ENCODE data around the gene TNPO3.
"Not testable (repeated sequence)": the region's sequence is repeated elsewhere in the genome, so short reads cannot be mapped to it uniquely, and the experiment has no call there.

TNPO3 gene

DNA sequence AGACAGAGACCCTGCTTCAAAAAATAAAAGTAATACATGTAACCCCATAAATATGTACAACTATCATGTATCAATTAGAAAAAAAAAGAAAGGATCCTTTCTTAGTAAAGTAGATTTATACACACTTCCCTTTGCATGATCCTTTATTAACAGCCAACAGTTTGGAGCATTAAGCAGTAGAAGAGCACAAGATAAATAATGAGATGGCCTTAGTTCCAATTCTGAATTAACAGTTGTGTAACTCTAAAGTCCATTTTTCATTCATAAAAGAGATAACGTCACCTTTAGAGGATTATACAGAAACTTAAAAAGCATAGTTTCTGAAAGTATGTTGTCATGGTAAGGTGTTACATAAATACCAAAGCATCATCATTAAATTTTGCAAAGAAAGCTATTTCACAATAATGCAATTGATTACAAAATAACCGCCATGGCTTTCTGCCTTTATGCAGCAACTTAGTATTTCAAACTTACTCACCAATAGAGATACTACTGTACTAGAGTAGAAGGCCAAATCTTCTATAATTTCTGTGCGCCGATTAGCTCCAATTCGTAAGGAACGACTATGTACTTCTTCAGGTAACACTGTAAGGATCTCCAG, 40.3 kb downstream of the TNPO3 start:
- no peak for DNase-seq (ENCODE audit: low read depth, low spot score)

GRCh38 chr7:129013048-129013724, 41.7 kb downstream of the TNPO3 start:
- no peak for DNase-seq (ENCODE audit: low read depth, low spot score)

DNA sequence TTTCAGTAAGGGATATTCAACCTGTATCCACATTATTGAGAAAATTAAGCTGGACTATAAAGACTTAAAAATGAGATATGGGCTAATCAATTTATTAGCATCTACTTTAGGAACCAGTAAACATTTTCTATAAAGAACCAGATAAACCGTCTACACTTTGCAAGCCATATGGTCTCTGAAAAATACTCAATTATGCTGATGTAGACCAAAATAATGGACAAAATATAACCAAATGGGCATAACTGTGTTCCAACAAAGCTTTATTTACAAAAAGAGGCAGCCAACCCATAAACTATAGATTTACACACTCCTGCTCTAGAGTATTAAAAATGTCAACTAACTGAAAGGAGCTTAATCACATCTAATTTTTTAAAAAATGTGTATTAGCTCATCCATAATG, 42.3 kb downstream of the TNPO3 start:
- no peak for DNase-seq (ENCODE audit: low read depth, low spot score)

DNA sequence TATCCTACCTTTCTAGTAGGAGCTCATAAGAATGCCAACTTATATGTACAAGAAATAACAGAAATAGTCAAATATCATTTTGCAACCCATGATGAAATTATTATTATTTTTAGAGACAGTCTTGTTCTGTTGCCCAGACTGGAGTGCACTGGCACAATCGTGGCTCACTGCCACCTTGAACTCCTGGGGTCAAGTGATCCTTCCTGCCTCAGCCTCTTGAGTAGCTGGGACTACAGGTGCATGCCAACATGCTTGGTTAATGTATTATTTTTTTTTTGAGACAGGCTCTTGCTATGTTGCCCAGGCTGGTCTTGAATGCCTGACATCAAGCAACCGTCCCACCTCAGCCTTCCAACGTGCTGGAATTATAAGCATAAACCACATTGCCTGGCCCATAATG, 44.8 kb downstream of the TNPO3 start:
- no peak for DNase-seq (ENCODE audit: low read depth, low spot score)

DNA sequence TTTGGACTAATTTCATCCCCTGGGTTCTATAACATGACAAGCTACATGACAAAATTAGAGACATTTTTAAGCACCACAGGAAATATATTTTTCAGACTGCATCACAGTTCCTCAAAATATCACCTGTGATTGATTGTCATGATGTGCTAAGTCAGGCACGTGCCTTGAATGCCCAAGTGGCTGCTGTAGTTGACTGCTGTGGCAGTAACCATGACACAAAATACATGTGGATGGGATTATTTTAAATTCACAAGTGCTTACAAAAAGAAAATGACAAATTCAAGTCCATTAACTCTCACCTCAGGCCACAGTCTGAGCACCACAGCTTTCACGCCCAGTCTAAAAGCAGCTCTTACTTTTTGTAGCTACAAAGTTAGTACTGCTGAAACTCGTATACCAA, 45.5 kb downstream of the TNPO3 start:
- no peak for DNase-seq (ENCODE audit: low read depth, low spot score)

DNA sequence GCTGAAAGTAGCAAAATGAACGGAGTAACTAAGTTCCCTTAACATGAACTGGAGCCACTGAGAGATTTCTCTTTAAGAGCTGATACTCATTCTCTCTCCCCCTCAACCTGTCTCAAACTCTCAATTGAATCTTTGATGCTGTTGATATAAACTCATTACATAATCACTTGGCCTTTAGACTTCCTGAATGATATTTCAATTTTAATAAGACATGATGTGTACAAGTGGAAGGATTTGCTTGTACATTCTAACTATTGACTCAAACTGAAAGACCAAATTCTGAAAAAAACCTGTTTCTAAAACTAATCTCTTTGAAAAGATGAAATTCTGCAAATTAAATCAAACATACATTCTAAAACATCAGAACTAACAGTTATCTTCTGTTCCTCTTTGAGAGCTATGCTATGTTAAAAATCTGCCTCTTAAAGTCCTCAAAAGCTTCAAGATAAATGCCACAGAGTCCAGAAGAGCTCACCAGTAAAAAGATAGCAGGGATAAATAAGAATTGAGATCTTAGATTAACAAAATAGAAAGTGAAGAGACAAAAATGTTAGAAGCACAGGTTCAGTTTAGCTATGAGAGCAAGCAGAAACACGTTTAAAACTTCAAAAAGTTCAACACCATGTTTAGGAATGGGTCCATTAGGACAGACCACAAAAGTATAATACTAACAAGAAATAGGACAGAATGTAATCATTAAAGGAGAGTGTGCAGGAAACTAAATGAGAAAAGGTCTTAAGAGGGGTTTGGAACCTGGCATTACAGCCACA, 46.1 kb downstream of the TNPO3 start:
- DNase-seq (ENCODE audit: low read depth, low spot score): no peak

GRCh38 chr7:129007572-129007971, 47.3 kb downstream of the TNPO3 start:
- no peak for DNase-seq (ENCODE audit: low read depth, low spot score)

DNA sequence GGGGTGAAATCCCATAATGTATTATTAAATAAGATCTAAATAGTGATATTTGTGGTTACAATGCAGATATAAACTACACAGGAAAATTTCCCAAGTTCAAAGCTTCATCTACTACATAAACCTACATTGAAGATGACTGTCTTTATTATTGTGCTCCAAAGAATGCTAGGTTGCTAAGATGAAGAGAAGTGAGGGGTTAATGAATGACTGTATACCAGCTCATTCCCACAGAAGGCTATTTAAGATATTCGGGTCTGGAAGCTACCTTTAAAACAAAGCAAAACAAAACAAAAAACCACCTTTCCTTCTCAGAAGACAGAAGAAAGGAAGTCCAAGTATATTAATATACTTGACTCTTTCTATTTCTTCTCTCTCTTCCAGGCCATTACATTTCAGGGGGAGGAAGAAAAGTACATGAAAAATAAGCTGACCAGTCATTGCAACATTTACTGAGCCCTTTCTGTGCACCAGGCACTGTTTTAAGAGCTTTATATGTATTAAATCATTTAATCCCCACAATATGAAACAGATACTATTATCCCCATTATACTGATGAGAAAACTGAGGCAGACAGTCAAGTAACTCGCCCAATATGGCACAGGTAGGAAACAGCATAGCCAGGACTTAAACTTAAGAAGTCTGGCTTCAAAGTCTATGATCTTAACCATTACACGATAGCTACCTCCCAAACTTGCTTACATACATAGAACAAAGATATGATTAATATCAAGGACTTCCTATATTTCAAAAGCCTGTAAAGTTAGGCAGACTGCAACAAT, 48.1 kb downstream of the TNPO3 start:
- no peak for DNase-seq (ENCODE audit: low read depth, low spot score)

- no peak for DNase-seq (ENCODE audit: low read depth, low spot score)
These were observed 49.7 kb downstream of the TNPO3 start for GRCh38 chr7:129005186-129005585.

GRCh38 chr7:128997181-128997580, 57.7 kb downstream of the TNPO3 start:
- DNase-seq (ENCODE audit: low read depth, low spot score): no peak

GRCh38 chr7:128994560-128994959, 60.4 kb downstream of the TNPO3 start:
- not testable (repeated sequence) for DNase-seq (ENCODE audit: low read depth, low spot score)

- DNase-seq (ENCODE audit: low read depth, low spot score): no peak
These were observed 61.5 kb downstream of the TNPO3 start for GRCh38 chr7:128993419-128993818.

DNA sequence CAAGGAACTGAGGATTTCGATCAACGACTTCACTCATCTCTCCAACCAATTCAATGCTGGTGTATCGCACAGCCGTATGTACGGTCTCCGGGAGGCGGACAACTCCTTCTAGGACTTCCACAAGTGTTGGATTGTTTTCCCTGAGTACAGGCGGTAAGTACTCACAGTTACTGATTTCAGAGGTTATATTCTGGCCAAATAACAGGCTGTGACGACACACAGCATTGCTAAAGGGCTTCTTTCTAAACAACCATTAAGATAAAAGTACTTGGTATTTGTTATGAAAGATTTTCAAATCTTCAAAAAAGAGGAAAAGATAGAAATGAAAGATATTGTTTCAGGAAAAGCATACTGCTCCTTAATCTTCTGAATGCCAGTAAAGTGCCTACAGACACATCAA, 65.0 kb downstream of the TNPO3 start:
- DNase-seq (ENCODE audit: low read depth, low spot score): no peak

- no peak for DNase-seq (ENCODE audit: low read depth, low spot score)
These were observed 66.5 kb downstream of the TNPO3 start for GRCh38 chr7:128988372-128988771.

- no peak for DNase-seq (ENCODE audit: low read depth, low spot score)
These were observed 68.3 kb downstream of the TNPO3 start for GRCh38 chr7:128986609-128987008.

DNA sequence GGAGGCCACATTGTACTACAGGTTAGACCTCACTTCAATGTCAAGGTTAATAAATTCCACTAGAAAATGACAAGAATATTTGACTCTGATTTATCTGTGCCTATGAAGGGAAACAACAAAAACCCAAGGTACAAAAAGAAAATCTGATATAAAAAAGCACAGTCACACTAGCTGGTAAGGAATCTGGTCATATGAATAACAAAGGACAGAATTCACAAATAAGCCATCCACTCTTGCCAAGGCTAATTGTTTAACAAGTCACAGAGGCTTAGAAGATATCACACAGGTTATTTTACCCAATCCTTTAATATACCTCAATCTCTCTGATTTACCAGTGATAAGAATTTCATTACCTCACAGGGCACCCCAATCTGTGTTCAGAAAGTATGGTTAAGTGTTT, 69.3 kb downstream of the TNPO3 start:
- DNase-seq (ENCODE audit: low read depth, low spot score): no peak

DNA sequence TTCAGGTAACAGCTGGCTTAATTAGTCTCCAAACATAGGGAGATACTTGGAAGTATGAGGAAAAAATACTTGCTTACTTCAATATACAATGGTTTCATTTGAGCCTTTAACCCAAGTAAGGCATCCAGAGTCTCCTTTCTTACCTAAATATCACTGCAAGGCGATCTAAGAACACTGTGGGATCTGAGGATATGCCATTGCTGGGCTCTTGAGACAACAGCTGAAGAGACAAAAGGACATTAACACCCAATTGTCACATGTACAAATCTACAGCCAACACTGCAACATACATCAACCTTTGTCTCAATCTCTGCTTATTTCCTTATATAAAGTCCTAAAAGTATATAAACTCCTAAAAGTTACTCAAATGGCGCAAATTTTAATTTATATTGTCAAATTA, 72.8 kb downstream of the TNPO3 start:
- DNase-seq (ENCODE audit: low read depth, low spot score): no peak

GRCh38 chr7:128974241-128974934, 80.5 kb downstream of the TNPO3 start:
- no peak for DNase-seq (ENCODE audit: low read depth, low spot score)

DNA sequence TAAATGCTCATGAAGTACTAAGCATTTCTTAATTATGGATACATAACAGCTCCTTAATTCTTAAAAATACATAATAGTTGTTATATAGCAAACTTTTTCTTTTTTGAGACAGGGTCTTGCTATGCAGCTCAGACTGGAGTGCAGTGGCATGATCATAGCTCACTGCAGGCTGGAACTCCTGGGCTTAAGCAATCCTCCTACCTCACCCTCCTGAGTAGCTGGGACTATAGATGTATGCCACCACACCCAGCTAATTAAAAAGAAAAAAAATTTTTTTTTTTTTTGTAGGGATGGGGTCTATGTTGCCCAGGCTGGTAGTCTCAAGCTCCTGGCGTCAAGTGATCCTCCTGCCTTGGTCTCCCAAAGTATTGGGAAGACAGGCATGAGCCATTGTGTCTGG, 86.3 kb downstream of the TNPO3 start:
- DNase-seq (ENCODE audit: low read depth, low spot score): no peak

- DNase-seq (ENCODE audit: low read depth, low spot score): no peak
These were observed 91.6 kb downstream of the TNPO3 start for GRCh38 chr7:128963327-128963757.

- DNase-seq (ENCODE audit: low read depth, low spot score): no peak
These were observed 92.0 kb downstream of the TNPO3 start for GRCh38 chr7:128962899-128963298.

All from ELF-1 (cell line).